GM12891 (cell line): Measurements from ENCODE around the gene ANKS1B.

Experiments used
- POLR2A ChIP-seq: IDR thresholded peaks from 2 replicates; pipeline ENCODE4 v1.6.1; 2011; ENCODE audit warnings: low read depth, low read length, control low read depth
- POLR2AphosphoS5 ChIP-seq: IDR thresholded peaks from 2 replicates; pipeline ENCODE4 v1.6.1; 2011; ENCODE audit warnings: low read depth, low read length, control low read depth
- POU2F2 ChIP-seq: IDR thresholded peaks from 2 replicates; pipeline ENCODE4 v1.6.1; 2011; ENCODE audit warnings: low read depth, mild to moderate bottlenecking, control low read depth, low read length, moderate library complexity
- SPI1 ChIP-seq: IDR thresholded peaks from 2 replicates; pipeline ENCODE4 v1.6.1; 2011; ENCODE audit warnings: low read depth, low read length, control low read depth
- TAF1 ChIP-seq: IDR thresholded peaks from 2 replicates; pipeline ENCODE4 v1.6.1; 2011; ENCODE audit warnings: low read depth, low read length, control low read depth

DNA sequence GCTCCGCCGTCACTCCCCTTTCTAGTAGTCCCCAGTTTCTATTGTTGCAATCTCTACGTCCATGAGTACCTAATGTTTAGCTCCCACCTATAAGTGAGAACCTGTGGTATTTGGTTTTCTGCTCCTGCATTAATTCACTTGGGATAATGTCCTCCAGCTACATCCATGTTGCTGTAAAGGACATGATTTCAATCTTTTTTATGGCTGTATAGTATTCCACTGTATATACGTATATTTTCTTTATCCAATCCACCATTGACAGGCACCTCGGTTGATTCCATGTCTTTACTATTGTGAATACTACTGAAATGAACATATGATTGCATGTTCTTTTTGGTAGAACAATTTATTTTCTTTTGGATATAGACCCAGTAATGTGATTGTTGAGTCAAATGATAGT, 114.7 kb downstream of the ANKS1B start:
- no peak for TF ChIP-seq POLR2AphosphoS5
- TF ChIP-seq POLR2A, result no peak
- TF ChIP-seq TAF1, result no peak
- TF ChIP-seq SPI1, result no peak
- no peak for TF ChIP-seq POU2F2
